GM12878 (cell line): ENCODE measurements around the gene DYNLT3. TPM values are rescaled to one million over a fixed set of nuclear protein-coding genes. Genes with fewer than 3 reads are reported as not detected.

Experiments
- ATAC-seq: fragments of 200-7000 bp; cut with Tn5 transposase; 3 replicates; pipeline ENCODE4 v1.9.1; 2020; ENCODE audit warnings: mild to moderate bottlenecking, moderate library complexity
- BruUV-seq: library from RNA; stranded (reverse); fragments of 400-500 nt; replicated peaks from 2 replicates; lab custom pipeline; 2021; lab: Mats Ljungman, UMichigan
- CTCF ChIA-PET: fragments of 300-600 bp; sonication (Branson Sonifier 250); formaldehyde crosslinking; extraction: SDS; loops from one replicate; lab custom pipeline; 2021; ENCODE audit warnings: inconsistent platforms; lab: Yijun Ruan, JAX
- POLR2A ChIA-PET: fragments of 350-600 bp; formaldehyde crosslinking; extraction: SDS; loops from one replicate; lab custom pipeline; 2021; ENCODE audit warnings: inconsistent platforms; lab: Charles Lee
- RAD21 ChIA-PET: fragments of 300-600 bp; sonication (Branson Sonifier 250); formaldehyde crosslinking; loops from one replicate; lab custom pipeline; 2023; ENCODE audit warnings: antibody characterized with exemption; ENCODE audit not compliant: unreplicated experiment; lab: Charles Lee
- SMC1A ChIA-PET: fragments of 300-600 bp; sonication (Branson Sonifier 250); formaldehyde crosslinking; loops from one replicate; lab custom pipeline; 2023; ENCODE audit not compliant: unreplicated experiment, uncharacterized antibody; lab: Charles Lee
- DNase-seq: peaks from one replicate; pipeline ENCODE4 v3.0.0-alpha.2; 2011; ENCODE audit warnings: low read depth, low spot score
- FAIRE-seq: peaks from 3 replicates; lab custom pipeline; 2011; peaks lifted over from hg19 to GRCh38; lab: Jason Lieb, UNC
- H2AFZ ChIP-seq: 2 replicates; pipeline ENCODE4 v1.6.0; 2011; ENCODE audit warnings: low read depth, low read length, control low read depth; ENCODE audit not compliant: control insufficient read depth
- H3K27ac ChIP-seq: 2 replicates; pipeline ENCODE4 v1.5.1; 2011; ENCODE audit warnings: control low read depth; ENCODE audit not compliant: control insufficient read depth, insufficient read depth
- H3K27me3 ChIP-seq, 2 experiments: replicated peaks in 1 of 2; 2 replicates each; pipeline versions ENCODE4 v1.6.0 to v1.6.1; 2011; ENCODE audit warnings: low read length in 1 of 2; ENCODE audit not compliant: control insufficient read depth in 2 of 2, insufficient read depth in 2 of 2
- H3K36me3 ChIP-seq, 2 experiments: 2 replicates each; pipeline ENCODE4 v1.5.1; 2011; ENCODE audit warnings: low read length in 1 of 2; ENCODE audit not compliant: control insufficient read depth in 2 of 2, insufficient read depth in 2 of 2
- H3K4me1 ChIP-seq: 2 replicates; pipeline ENCODE4 v1.6.1; 2011; ENCODE audit warnings: mild to moderate bottlenecking, low read length, moderate library complexity, mixed read lengths; ENCODE audit not compliant: control insufficient read depth, insufficient read depth
- H3K4me2 ChIP-seq: 2 replicates; pipeline ENCODE4 v1.6.0; 2011; ENCODE audit warnings: control low read depth; ENCODE audit not compliant: control insufficient read depth, insufficient read depth
- H3K4me3 ChIP-seq: fragments of 200-600 bp; sonication (generic); 2 replicates; pipeline ENCODE4 v1.5.1; 2016
- H3K79me2 ChIP-seq: 2 replicates; pipeline ENCODE4 v1.6.0; 2011; ENCODE audit warnings: low read length; ENCODE audit not compliant: control insufficient read depth, insufficient read depth
- H3K9ac ChIP-seq: 2 replicates; pipeline ENCODE4 v1.8.0; 2011; ENCODE audit warnings: low read length, control low read depth, mixed read lengths; ENCODE audit not compliant: control insufficient read depth, insufficient read depth
- H3K9me3 ChIP-seq: replicated peaks from 3 replicates; pipeline ENCODE4 v1.5.1; 2011; ENCODE audit warnings: mild to moderate bottlenecking, low read length; ENCODE audit not compliant: control insufficient read depth, insufficient read depth
- H4K20me1 ChIP-seq: 2 replicates; pipeline ENCODE4 v1.6.0; 2011; ENCODE audit not compliant: control insufficient read depth, insufficient read depth
- BACH1 ChIP-seq: fragments of 450-650 bp; IDR thresholded peaks from 2 replicates; pipeline ENCODE4 v1.6.1; 2017; ENCODE audit warnings: mild to moderate bottlenecking, borderline replicate concordance
- BRCA1 ChIP-seq: IDR thresholded peaks from 2 replicates; pipeline ENCODE4 v1.6.1; 2011; ENCODE audit warnings: low read depth, low read length, improper control_type of control experiment
- CBFB ChIP-seq: IDR thresholded peaks from 2 replicates; pipeline ENCODE4 v1.6.1; 2016; ENCODE audit warnings: antibody characterized with exemption, low read depth
- MEF2B ChIP-seq: fragments of 450-650 bp; IDR thresholded peaks from 2 replicates; pipeline ENCODE4 v1.6.1; 2018; ENCODE audit warnings: mild to moderate bottlenecking, moderate library complexity; ENCODE audit not compliant: partially characterized antibody, poor library complexity, severe bottlenecking
- NFYB ChIP-seq: IDR thresholded peaks from 2 replicates; pipeline ENCODE4 v1.6.1; 2011; ENCODE audit warnings: low read depth, mild to moderate bottlenecking, low read length, improper control_type of control experiment, moderate library complexity; ENCODE audit not compliant: insufficient read depth
- NKRF ChIP-seq: fragments of 450-650 bp; conservative IDR thresholded peaks from 2 replicates; pipeline ENCODE4 v1.6.1; 2017; ENCODE audit warnings: mild to moderate bottlenecking, moderate library complexity
- NRF1 ChIP-seq: conservative IDR thresholded peaks from 2 replicates; pipeline ENCODE4 v1.6.1; 2011; ENCODE audit warnings: mild to moderate bottlenecking, low read depth, low read length, improper control_type of control experiment
- RUNX3 ChIP-seq: IDR thresholded peaks from 2 replicates; pipeline ENCODE4 v1.6.1; 2012; ENCODE audit warnings: low read length, inconsistent platforms
- SMC3 ChIP-seq: IDR thresholded peaks from 2 replicates; pipeline ENCODE4 v1.6.1; 2011; ENCODE audit warnings: low read length, improper control_type of control experiment, borderline replicate concordance
- SP1 ChIP-seq: IDR thresholded peaks from one replicate; pipeline ENCODE4 v1.6.1; 2011; ENCODE audit warnings: low read depth, low read length
- SRF ChIP-seq, 2 experiments: IDR thresholded peaks; 2 replicates each; pipeline ENCODE4 v1.6.1; 2011; ENCODE audit warnings: low read depth in 2 of 2, low read length in 2 of 2, mild to moderate bottlenecking in 1 of 2, moderate library complexity in 1 of 2
- YY1 ChIP-seq: IDR thresholded peaks from 2 replicates; pipeline ENCODE4 v1.6.1; 2011; ENCODE audit warnings: low read depth, mild to moderate bottlenecking, low read length
- ZNF274 ChIP-seq: IDR thresholded peaks from one replicate; pipeline ENCODE4 v1.8.0; 2011; ENCODE audit not compliant: insufficient read length, insufficient read depth
- ZNF622 ChIP-seq: fragments of 450-650 bp; IDR thresholded peaks from 2 replicates; pipeline ENCODE4 v1.6.1; 2017; ENCODE audit warnings: mild to moderate bottlenecking, inconsistent platforms
- in situ Hi-C: fragments of 300-500 bp; cut with MboI; formaldehyde crosslinking; loops from 9 replicates; pipeline ENCODE4 v1.14.3; 2018; ENCODE audit warnings: mixed read lengths
- intact Hi-C: fragments of 100-400 bp; cut with micrococcal nuclease; formaldehyde crosslinking; loops from one replicate; pipeline ENCODE4 v1.14.2; 2022; ENCODE audit not compliant: unreplicated experiment
- polyA plus RNA-seq, 11 experiments: library from polyadenylated mRNA; depleted of rRNA in 4 of 11; unstranded in 6 of 11; stranded (reverse) in 5 of 11; fragments of >200 nt; fragmentation: Nextera tagmentation in 4 of 11; fragmentation: Illumina TruSeq in 1 of 11; extraction: Ambion mirVana in 4 of 11; extraction: Trizol in 1 of 11; gene quantifications; 1 replicate in 1 of 11; 2 replicates in 10 of 11; pipeline versions ENCODE4 v1.2.1 to v1.2.3, GENCODE V29; 2011 to 2016; ENCODE audit warnings: inconsistent platforms in 2 of 11, missing spikeins in 2 of 11, low read depth in 1 of 11
- total RNA-seq, 4 experiments: library from RNA; depleted of rRNA in 3 of 4; stranded (reverse); fragments of >200 nt in 3 of 4; fragmentation: Illumina TruSeq in 1 of 4; extraction: Trizol in 1 of 4; gene quantifications; 2 replicates each; pipeline versions ENCODE4 v1.2.1 to v1.2.3, GENCODE V29; 2013 to 2021
- TF ChIP-seq, protein P1 (sequence below): fragments of 450-650 bp; IDR thresholded peaks from 2 replicates; pipeline ENCODE4 v1.6.1; 2016; ENCODE audit warnings: mild to moderate bottlenecking
- TF ChIP-seq, protein P2 (sequence below): fragments of 450-650 bp; formaldehyde crosslinking; IDR thresholded peaks from 2 replicates; pipeline ENCODE4 v1.5.0; 2022; ENCODE audit warnings: mild to moderate bottlenecking, missing genetic modification characterization

The DYNLT3 gene
- total and polyA plus RNA-seq, 10 of the 15 experiments (the other 5 are each of a cell fraction or from before 2014, with no cell fraction given), result 8.0 to 19.2 (median 12.8) TPM

- POLR2A ChIA-PET, result interaction anchor here (1.4 kb wide), 1 partner anchor 9 kb away, joined by 3 read pairs; no protein-coding TSS in a partner anchor
- CTCF ChIA-PET, result interaction anchor here (1.6 kb wide), 1 partner anchor 56 kb away, joined by 6 read pairs; no protein-coding TSS in a partner anchor
- Histone ChIP-seq H2AFZ (no peak overlapping the region), H3K4me3 (no peak overlapping the region), H3K9me3 (no peaks in the 10 kb centered on the region), H3K36me3 (peaks cover 0 to 3% of the 10 kb centered on the region in 2 experiments; a peak in 2 of 4 replicates), H3K9ac (no peak overlapping the region), H3K4me2 (no peak overlapping the region), H4K20me1 (no peaks in the 10 kb centered on the region), H3K79me2 (no peaks in the 10 kb centered on the region), H3K27me3 (no peaks in the 10 kb centered on the region), H3K4me1 (no peaks in the 10 kb centered on the region), H3K27ac (no peak overlapping the region)
- BruUV-seq, result no TSS peak
- ATAC-seq (no peak), DNase-seq (no peak), FAIRE-seq (no peak)
- in situ Hi-C loops (no loop called here), intact Hi-C loops (no loop called here)
- RAD21 ChIA-PET, result interaction anchor here (0.8 kb wide), 1 partner anchor 56 kb away, joined by 4 read pairs; no protein-coding TSS in a partner anchor
- SMC1A ChIA-PET, result interaction anchor here (1.0 to 1.3 kb wide), 3 partner anchors 11 to 23 kb away, joined by 3 read pairs; no protein-coding TSS in a partner anchor
- TF ChIP-seq BACH1 (no peak), NKRF (no peak), RUNX3 (no peak), MEF2B (no peak), SP1 (no peak), ZNF274 (no peak), SMC3 (no peak), BRCA1 (no peak), CBFB (no peak), NFYB (no peak), SRF (IDR thresholded peaks at IDR 0.05; ENCODE audit: low read depth in 2 of 2, low read length in 2 of 2) (no peak), YY1 (no peak), ZNF622 (no peak), NRF1 (no peak)
- TF ChIP-seq, protein P1, sequence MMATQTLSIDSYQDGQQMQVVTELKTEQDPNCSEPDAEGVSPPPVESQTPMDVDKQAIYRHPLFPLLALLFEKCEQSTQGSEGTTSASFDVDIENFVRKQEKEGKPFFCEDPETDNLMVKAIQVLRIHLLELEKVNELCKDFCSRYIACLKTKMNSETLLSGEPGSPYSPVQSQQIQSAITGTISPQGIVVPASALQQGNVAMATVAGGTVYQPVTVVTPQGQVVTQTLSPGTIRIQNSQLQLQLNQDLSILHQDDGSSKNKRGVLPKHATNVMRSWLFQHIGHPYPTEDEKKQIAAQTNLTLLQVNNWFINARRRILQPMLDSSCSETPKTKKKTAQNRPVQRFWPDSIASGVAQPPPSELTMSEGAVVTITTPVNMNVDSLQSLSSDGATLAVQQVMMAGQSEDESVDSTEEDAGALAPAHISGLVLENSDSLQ, result no peak
- TF ChIP-seq, protein P2, sequence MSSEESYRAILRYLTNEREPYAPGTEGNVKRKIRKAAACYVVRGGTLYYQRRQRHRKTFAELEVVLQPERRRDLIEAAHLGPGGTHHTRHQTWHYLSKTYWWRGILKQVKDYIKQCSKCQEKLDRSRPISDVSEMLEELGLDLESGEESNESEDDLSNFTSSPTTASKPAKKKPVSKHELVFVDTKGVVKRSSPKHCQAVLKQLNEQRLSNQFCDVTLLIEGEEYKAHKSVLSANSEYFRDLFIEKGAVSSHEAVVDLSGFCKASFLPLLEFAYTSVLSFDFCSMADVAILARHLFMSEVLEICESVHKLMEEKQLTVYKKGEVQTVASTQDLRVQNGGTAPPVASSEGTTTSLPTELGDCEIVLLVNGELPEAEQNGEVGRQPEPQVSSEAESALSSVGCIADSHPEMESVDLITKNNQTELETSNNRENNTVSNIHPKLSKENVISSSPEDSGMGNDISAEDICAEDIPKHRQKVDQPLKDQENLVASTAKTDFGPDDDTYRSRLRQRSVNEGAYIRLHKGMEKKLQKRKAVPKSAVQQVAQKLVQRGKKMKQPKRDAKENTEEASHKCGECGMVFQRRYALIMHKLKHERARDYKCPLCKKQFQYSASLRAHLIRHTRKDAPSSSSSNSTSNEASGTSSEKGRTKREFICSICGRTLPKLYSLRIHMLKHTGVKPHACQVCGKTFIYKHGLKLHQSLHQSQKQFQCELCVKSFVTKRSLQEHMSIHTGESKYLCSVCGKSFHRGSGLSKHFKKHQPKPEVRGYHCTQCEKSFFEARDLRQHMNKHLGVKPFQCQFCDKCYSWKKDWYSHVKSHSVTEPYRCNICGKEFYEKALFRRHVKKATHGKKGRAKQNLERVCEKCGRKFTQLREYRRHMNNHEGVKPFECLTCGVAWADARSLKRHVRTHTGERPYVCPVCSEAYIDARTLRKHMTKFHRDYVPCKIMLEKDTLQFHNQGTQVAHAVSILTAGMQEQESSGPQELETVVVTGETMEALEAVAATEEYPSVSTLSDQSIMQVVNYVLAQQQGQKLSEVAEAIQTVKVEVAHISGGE (CRISPR knock-in tag), result no peak
Measured at GRCh38 chrX:37802028-37802427, 45.3 kb downstream of the DYNLT3 start.
